Activated CD8-positive, alpha-beta T cell treated with anti-CD3 and anti-CD28 coated beads for 36 hours (primary cell): ENCODE data around the gene EPHA8. TPM values are rescaled to one million over a fixed set of nuclear protein-coding genes. Genes with fewer than 3 reads are reported as not detected.

Source experiments
- ATAC-seq: fragments of 200-7000 bp; cut with Tn5 transposase; one replicate; pipeline ENCODE4 v1.10.0; 2021; ENCODE audit warnings: mild to moderate bottlenecking, moderate library complexity
- CTCF ChIA-PET: fragments of 350-600 bp; sonication (Branson Sonifier 250); formaldehyde crosslinking; loops from one replicate; lab custom pipeline; 2021; ENCODE audit warnings: antibody characterized with exemption; lab: Charles Lee
- POLR2A ChIA-PET: fragments of 350-600 bp; sonication (Branson Sonifier 250); formaldehyde crosslinking; loops from one replicate; lab custom pipeline; 2021; ENCODE audit warnings: antibody characterized with exemption; lab: Charles Lee
- DNase-seq: peaks from one replicate; pipeline ENCODE4 v3.0.0-alpha.2; 2020
- H3K27ac Mint-ChIP-seq: one replicate; pipeline ENCODE4 v1.8.0; 2021; ENCODE audit warnings: mild to moderate bottlenecking, mixed read lengths
- H3K27me3 Mint-ChIP-seq: one replicate; pipeline ENCODE4 v1.8.0; 2021; ENCODE audit warnings: mixed read lengths
- H3K36me3 Mint-ChIP-seq: one replicate; pipeline ENCODE4 v1.8.0; 2021; ENCODE audit warnings: low read depth, mixed read lengths
- H3K4me1 Mint-ChIP-seq: one replicate; pipeline ENCODE4 v1.8.0; 2021; ENCODE audit warnings: low read depth, mixed read lengths
- H3K4me3 Mint-ChIP-seq: one replicate; pipeline ENCODE4 v1.8.0; 2021; ENCODE audit warnings: mild to moderate bottlenecking, moderate library complexity, mixed read lengths
- H3K9me3 Mint-ChIP-seq: one replicate; pipeline ENCODE4 v1.8.0; 2021; ENCODE audit warnings: mixed read lengths
- CTCF ChIP-seq: fragments of 200-600 bp; IDR thresholded peaks from one replicate; pipeline ENCODE4 v1.8.0; 2022; ENCODE audit warnings: antibody characterized with exemption, mild to moderate bottlenecking
- intact Hi-C: fragments of 100-400 bp; cut with micrococcal nuclease; formaldehyde crosslinking; loops from one replicate; pipeline ENCODE4 v1.10.0; 2022
- total RNA-seq, 2 experiments: library from RNA; stranded (reverse); gene quantifications; one replicate each; pipeline ENCODE4 v1.2.3, GENCODE V29; 2021

EPHA8 gene
- total RNA-seq, 2 experiments from 2014 or later = not detected

- CTCF ChIA-PET = no interaction called here
- H3K27me3 Mint-ChIP-seq = no peaks in the 10 kb centered on the region
- H3K9me3 Mint-ChIP-seq = no peaks in the 10 kb centered on the region
- no peak for DNase-seq
- POLR2A ChIA-PET = no interaction called here
- intact Hi-C loops = no loop called here
- H3K36me3 Mint-ChIP-seq = no peaks in the 10 kb centered on the region
- ATAC-seq = no peak
- no peak for TF ChIP-seq CTCF
- peaks cover 16% of the 10 kb centered on the region for H3K4me1 Mint-ChIP-seq
- no peak overlapping the region for H3K4me3 Mint-ChIP-seq
- no peak overlapping the region for H3K27ac Mint-ChIP-seq
Observed at GRCh38 chr1:22535399-22535798, 27.9 kb upstream of the EPHA8 start.

GRCh38 chr1:22536506-22536905 lies 26.8 kb upstream of the EPHA8 start:
- POLR2A ChIA-PET = no interaction called here
- H3K36me3 Mint-ChIP-seq = no peaks in the 10 kb centered on the region
- H3K9me3 Mint-ChIP-seq = no peaks in the 10 kb centered on the region
- H3K4me3 Mint-ChIP-seq = no peak overlapping the region
- CTCF ChIA-PET = no interaction called here
- no peaks in the 10 kb centered on the region for H3K27me3 Mint-ChIP-seq
- intact Hi-C loops = no loop called here
- H3K27ac Mint-ChIP-seq = no peak overlapping the region
- TF ChIP-seq CTCF = no peak
- ATAC-seq = no peak
- H3K4me1 Mint-ChIP-seq = peaks cover 16% of the 10 kb centered on the region
- DNase-seq = no peak

GRCh38 chr1:22537441-22538139 lies 25.7 kb upstream of the EPHA8 start:
- Mint-ChIP-seq H3K36me3 (no peaks in the 10 kb centered on the region), H3K9me3 (no peaks in the 10 kb centered on the region), H3K27me3 (no peaks in the 10 kb centered on the region), H3K4me3 (no peak overlapping the region), H3K4me1 (peaks cover 16% of the 10 kb centered on the region), H3K27ac (no peak overlapping the region)
- ChIA-PET CTCF (no interaction called here), POLR2A (no interaction called here)
- DNase-seq (no peak), ATAC-seq (no peak)
- intact Hi-C loops = no loop called here
- no peak for TF ChIP-seq CTCF

GRCh38 chr1:22539510-22540118 lies 23.7 kb upstream of the EPHA8 start:
- H3K27me3 Mint-ChIP-seq = no peaks in the 10 kb centered on the region

More at GRCh38 chr1:22539510-22540118, 23.7 kb upstream of the EPHA8 start:
- CTCF ChIA-PET = no interaction called here
- Mint-ChIP-seq H3K4me3 (no peak overlapping the region), H3K4me1 (peaks cover 16% of the 10 kb centered on the region), H3K36me3 (no peaks in the 10 kb centered on the region), H3K27ac (no peak overlapping the region), H3K9me3 (no peaks in the 10 kb centered on the region)
- POLR2A ChIA-PET = no interaction called here
- DNase-seq (no peak), ATAC-seq (peak; percentile 17)
- no peak for TF ChIP-seq CTCF
- intact Hi-C loops = no loop called here
